Epithelial cell of proximal tubule (primary cell): ENCODE data around the gene CD2AP. TPM values are rescaled to one million over a fixed set of nuclear protein-coding genes. Genes with fewer than 3 reads are reported as not detected.
"Not testable (repeated sequence)": the region's sequence is repeated elsewhere in the genome, so short reads cannot be mapped to it uniquely, and the experiment has no call there.

Experiments
- DNase-seq: peaks from one replicate; pipeline ENCODE4 v3.0.0-alpha.2; 2011; ENCODE audit warnings: low read depth
- H3K4me3 ChIP-seq: 2 replicates; pipeline ENCODE4 v1.5.1; 2011; ENCODE audit warnings: low read depth, mild to moderate bottlenecking, low read length
- total RNA-seq: library from RNA; depleted of rRNA; stranded (reverse); fragments of >200 nt; gene quantifications from 2 replicates; pipeline ENCODE4 v1.2.3, GENCODE V29; 2015
- TF ChIP-seq, protein P1 (sequence below): conservative IDR thresholded peaks from 2 replicates; pipeline ENCODE4 v1.5.1; 2012; ENCODE audit warnings: low read depth, mild to moderate bottlenecking, low read length

CD2AP gene
- total RNA-seq, 1 donor from 2014 or later = 61.7 TPM

DNA sequence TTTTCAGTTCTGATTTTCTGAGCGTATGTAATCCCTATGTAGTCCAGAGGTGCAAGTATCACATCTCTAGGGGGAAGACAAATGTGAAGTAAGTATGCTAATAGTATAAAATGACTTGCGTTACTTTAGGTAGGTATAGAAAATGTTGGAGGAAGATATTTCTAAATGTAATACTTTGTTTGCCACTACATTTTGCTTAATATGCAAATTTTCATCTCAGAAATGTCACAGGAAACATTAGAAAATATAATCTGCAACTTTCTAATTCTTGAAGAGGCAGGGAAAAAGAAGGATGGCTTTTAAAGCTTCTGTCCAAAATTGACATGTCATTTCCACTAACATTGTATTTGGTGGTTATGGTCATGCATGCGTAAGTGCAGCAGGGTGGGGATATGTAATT, 85.6 kb downstream of the CD2AP start:
- no peak overlapping the region for H3K4me3 ChIP-seq
- DNase-seq = no peak
- TF ChIP-seq, protein P1, sequence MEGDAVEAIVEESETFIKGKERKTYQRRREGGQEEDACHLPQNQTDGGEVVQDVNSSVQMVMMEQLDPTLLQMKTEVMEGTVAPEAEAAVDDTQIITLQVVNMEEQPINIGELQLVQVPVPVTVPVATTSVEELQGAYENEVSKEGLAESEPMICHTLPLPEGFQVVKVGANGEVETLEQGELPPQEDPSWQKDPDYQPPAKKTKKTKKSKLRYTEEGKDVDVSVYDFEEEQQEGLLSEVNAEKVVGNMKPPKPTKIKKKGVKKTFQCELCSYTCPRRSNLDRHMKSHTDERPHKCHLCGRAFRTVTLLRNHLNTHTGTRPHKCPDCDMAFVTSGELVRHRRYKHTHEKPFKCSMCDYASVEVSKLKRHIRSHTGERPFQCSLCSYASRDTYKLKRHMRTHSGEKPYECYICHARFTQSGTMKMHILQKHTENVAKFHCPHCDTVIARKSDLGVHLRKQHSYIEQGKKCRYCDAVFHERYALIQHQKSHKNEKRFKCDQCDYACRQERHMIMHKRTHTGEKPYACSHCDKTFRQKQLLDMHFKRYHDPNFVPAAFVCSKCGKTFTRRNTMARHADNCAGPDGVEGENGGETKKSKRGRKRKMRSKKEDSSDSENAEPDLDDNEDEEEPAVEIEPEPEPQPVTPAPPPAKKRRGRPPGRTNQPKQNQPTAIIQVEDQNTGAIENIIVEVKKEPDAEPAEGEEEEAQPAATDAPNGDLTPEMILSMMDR = no peak

DNA sequence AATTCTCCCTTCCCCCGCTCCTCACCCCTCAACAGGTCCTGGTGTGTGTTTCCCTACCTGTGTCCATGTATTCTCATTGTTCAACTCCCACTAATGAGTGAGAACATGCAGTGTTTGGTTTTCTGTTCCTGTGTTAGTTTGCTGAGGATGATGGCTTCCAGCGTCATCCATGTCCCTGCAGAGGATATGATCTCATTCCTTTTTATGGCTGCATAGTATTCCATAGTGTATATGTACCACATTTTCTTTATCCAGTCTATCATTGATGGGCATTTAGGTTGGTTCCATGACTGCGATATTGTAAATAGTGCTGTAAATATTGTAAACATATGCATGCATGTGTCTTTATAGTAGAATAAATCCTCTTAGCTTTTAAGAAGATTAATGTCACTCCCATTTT, 89.0 kb downstream of the CD2AP start:
- not testable (repeated sequence) for DNase-seq, H3K4me3 ChIP-seq

DNA sequence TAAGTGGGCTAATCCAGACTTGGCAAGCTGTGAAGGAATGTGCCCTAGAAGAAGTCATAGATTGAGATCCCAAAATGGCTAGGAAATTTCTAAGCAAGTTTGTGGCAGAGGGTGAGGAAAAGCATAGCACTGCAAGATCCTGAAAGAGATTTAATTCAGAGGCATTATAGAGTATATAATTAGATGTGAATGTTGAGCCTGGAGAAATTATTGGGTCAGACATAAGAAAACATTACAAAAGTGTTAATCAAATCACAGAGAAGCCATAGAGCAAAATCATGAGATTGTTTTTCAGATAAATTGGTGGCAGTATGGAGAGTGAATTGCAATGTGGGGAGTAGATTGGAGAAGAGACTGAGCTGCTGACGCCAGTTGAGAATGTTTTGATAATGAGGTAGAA, 90.0 kb downstream of the CD2AP start:
- TF ChIP-seq, protein P1 = no peak
- no peak overlapping the region for H3K4me3 ChIP-seq
- DNase-seq = no peak

DNA sequence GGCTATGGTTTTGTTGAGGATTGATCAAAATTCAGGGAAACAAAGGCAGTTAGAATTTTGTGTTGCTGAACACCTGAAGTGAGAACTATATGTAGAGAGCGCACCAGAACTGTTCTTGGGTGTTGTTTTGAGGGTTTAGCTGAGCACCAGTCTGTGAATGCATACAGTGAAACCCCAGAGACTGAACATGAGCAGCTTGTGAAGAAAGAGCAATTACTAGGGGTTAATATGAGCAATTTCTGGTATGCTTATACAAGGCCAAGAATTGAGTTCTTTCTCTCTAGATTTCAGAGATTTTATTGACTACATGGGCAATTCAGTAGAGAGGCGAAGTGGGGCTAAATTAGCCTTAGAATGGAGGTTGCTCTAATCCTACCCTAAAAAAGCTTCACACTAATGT, 93.9 kb downstream of the CD2AP start:
- TF ChIP-seq, protein P1 = no peak

DNA sequence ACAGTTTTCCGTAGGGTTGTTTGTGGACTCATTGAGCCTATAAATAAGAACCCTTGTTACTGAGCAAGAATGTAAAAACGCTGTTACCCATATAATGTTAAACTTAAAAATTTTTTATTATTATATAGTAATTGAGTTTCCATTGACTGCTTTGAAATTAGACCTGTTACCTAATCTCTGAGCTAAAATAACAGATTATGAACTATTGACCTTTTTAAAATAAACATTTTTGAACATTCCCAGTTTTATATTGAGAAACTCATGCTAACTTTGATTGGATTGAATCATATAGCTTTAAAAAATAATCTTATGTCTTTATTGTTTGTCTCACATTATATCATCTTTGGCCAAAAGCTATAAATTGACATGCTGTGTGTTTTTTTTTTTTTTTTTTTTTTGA, 95.5 kb downstream of the CD2AP start:
- no peak for DNase-seq
- no peak overlapping the region for H3K4me3 ChIP-seq
- TF ChIP-seq, protein P1 = no peak

More for the DNA sequence above, 93.9 kb downstream of the CD2AP start:
- no peak overlapping the region for H3K4me3 ChIP-seq
- no peak for DNase-seq

DNA sequence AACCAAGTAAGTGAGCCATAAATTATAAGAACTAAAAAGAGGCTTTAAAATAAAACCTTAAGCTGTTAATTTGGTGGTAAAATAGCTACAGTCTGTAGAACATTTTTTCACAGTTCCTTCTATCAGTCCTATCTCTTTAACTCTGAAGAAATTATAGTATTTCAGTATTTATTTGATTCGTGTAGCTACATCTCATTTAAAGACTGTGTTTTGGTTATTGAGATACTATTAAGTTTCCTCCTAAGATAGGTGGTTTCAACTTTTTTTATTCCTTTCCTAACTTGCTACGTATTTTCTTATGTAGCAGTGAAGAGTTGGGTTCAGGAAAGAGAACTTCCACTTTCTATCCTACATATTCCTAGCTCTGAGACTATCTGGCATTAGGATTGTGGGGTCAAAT, 97.2 kb downstream of the CD2AP start:
- no peak overlapping the region for H3K4me3 ChIP-seq
- no peak for DNase-seq
- TF ChIP-seq, protein P1 = no peak

DNA sequence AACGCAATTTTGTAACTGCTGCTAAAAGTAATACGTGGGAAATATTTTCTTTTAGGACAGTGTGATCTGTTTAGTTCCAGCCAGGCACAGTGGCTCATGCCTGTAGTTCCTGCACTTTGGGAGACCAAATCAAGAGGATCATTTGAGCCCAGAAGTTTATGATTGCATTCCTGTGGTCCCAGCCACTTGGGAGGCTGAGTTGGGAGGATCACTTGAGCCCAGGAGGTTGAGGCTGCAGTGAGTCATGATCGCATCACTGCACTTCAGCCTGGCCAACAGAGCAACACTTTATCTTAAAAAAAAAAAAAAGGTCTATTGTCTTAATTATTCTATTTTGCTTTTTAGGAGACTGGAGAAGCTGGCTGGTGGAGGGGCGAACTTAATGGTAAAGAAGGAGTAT, 101.5 kb downstream of the CD2AP start:
- DNase-seq = no peak
- TF ChIP-seq, protein P1 = no peak

DNA sequence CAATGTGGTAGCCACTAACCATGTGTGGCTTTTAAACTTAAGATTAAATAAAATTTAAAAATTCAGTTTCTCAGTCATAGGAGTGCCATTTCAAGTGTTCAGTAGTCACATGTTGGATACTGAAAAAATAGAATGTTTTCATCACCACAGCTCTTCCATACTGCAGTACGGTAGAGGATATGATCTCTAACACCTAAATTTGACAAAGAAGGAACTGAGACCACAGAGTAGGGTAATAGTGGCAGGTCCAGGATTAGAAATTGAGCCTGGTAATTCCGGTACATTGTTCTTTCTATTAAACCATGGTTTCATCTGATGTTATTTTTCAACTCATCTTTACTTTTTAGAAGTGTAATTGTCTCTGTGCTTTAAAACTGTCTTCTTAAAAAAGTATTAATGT, 104.0 kb downstream of the CD2AP start:
- no peak for DNase-seq
- TF ChIP-seq, protein P1 = no peak
- no peak overlapping the region for H3K4me3 ChIP-seq

More for the DNA sequence above, 101.5 kb downstream of the CD2AP start:
- H3K4me3 ChIP-seq = no peak overlapping the region
